Stimulated activated CD4-positive, alpha-beta T cell treated with anti-CD3 and anti-CD28 coated beads, Interleukin-12 subunit alpha, Interleukin-12 subunit beta, amount 100 ng/mL, for 48 hours (primary cell): Measurements from ENCODE around the gene HHIP.
A peak's percentile ranks its signal among the peaks of the same experiment; 100 is the strongest.

ENCODE experiments used
- DNase-seq, 3 donors: peaks; one replicate each; pipeline ENCODE4 v3.0.0-alpha.2; 2020; ENCODE audit warnings: low read depth in 2 of 3, low spot score in 1 of 3

Gene HHIP

GRCh38 chr4:144645631-144646522 is at the start of gene HHIP:
Gene HHIP, plus strand, starts transcription at chr4:144646156. Its CDS starts 520 bp downstream, at chr4:144646676.
- DNase-seq, result no peak

- DNase-seq, result no peak
Measured at GRCh38 chr4:144597171-144597570, 48.8 kb upstream of the HHIP start.

GRCh38 chr4:144599621-144600020 is 46.3 kb upstream of the HHIP start:
- DNase-seq, result no peak

GRCh38 chr4:144611850-144612249 is 34.1 kb upstream of the HHIP start:
- peak in 1 of 3 donors; percentile 2 for DNase-seq

- no peak for DNase-seq
Measured at GRCh38 chr4:144614850-144615585, 30.9 kb upstream of the HHIP start.

- DNase-seq, result no peak
Measured at GRCh38 chr4:144621681-144622080, 24.3 kb upstream of the HHIP start.

- DNase-seq, result no peak
Measured at GRCh38 chr4:144627663-144628076, 18.3 kb upstream of the HHIP start.

- DNase-seq, result no peak
Measured at GRCh38 chr4:144633215-144633614, 12.7 kb upstream of the HHIP start.

GRCh38 chr4:144634978-144635747 is 10.8 kb upstream of the HHIP start:
- DNase-seq, result no peak

GRCh38 chr4:144644368-144645101 is 1.4 kb upstream of the HHIP start:
- DNase-seq, result no peak

GRCh38 chr4:144645102-144645630 is 790 bp upstream of the HHIP start:
- no peak for DNase-seq

- no peak for DNase-seq
Measured at GRCh38 chr4:144646523-144647094, 653 bp downstream of the HHIP start.

GRCh38 chr4:144647095-144647561 is 1.2 kb downstream of the HHIP start:
- no peak for DNase-seq

- DNase-seq, result no peak
Measured at GRCh38 chr4:144647590-144647989, 1.6 kb downstream of the HHIP start.

GRCh38 chr4:144648042-144648441 is 2.1 kb downstream of the HHIP start:
- no peak for DNase-seq

GRCh38 chr4:144649646-144650045 is 3.7 kb downstream of the HHIP start:
- no peak for DNase-seq

- no peak for DNase-seq
Measured at GRCh38 chr4:144650311-144651005, 4.5 kb downstream of the HHIP start.

- no peak for DNase-seq
Measured at GRCh38 chr4:144653781-144654545, 8.0 kb downstream of the HHIP start.

GRCh38 chr4:144655491-144655890 is 9.5 kb downstream of the HHIP start:
- DNase-seq, result no peak
